ENCODE results near the gene HES6. TPM values are rescaled to one million over a fixed set of nuclear protein-coding genes. Genes with fewer than 3 reads are reported as not detected.

HES6 gene
- total RNA-seq, 2 experiments from 2014 or later = 1.5 to 1.9 TPM

- H3K4me1 Mint-ChIP-seq (ENCODE audit: low read depth) = peaks cover 52% of the 10 kb centered on the region
- no peak for TF ChIP-seq CTCF (IDR thresholded peaks at IDR 0.05)
- Histone ChIP-seq H3K9me3 (ENCODE audit: control insufficient read depth in 1 of 2, insufficient read depth in 1 of 2, low read length in 2 of 2) (no peaks in the 10 kb centered on the region), H3K36me3 (ENCODE audit: insufficient read depth, low read length) (peaks cover 5% of the 10 kb centered on the region), H3K27ac (ENCODE audit: low read depth in 1 of 2, low read length in 2 of 2) (no peak overlapping the region), H3K27me3 (ENCODE audit: control insufficient read depth in 1 of 2, insufficient read depth in 2 of 2, low read length in 2 of 2) (no peaks in the 10 kb centered on the region), H3K4me1 (ENCODE audit: insufficient read depth, low read length) (peaks cover 46% of the 10 kb centered on the region), H3K4me3 (ENCODE audit: low read length) (peak overlapping the region; percentile 97)
- intact Hi-C loops (cut with DNase I, micrococcal nuclease) = loop anchor here in 1 of 2 experiments (5.0 kb wide), 1 partner anchor 225 kb away; the partner anchor contains the start of gene SCLY
- H3K4me3 Mint-ChIP-seq = peak overlapping the region; percentile 88
- no peaks in the 10 kb centered on the region for H3K27me3 Mint-ChIP-seq
- ATAC-seq (ENCODE audit: poor library complexity) (no peak), DNase-seq (no peak)
- POLR2A ChIA-PET = interaction anchor here (0.7 kb wide), 1 partner anchor 48 kb away, joined by 3 read pairs; no protein-coding TSS in a partner anchor
- CTCF ChIA-PET = interaction anchor here (1.0 kb wide), 1 partner anchor 24 kb away, joined by 3 read pairs; no protein-coding TSS in a partner anchor
- H3K27ac Mint-ChIP-seq = peak overlapping the region; percentile 99
- no peaks in the 10 kb centered on the region for H3K9me3 Mint-ChIP-seq
- peaks cover 8% of the 10 kb centered on the region for H3K36me3 Mint-ChIP-seq (ENCODE audit: low read depth)
Measured at GRCh38 chr2:238286987-238287736, 47.3 kb upstream of the HES6 start.

GRCh38 chr2:238286551-238286950, 46.7 kb upstream of the HES6 start:
- H3K9me3 ChIP-seq (ENCODE audit: control insufficient read depth in 1 of 2, insufficient read depth in 1 of 2, low read length in 2 of 2) = no peaks in the 10 kb centered on the region
- DNase-seq = no peak
- no peak overlapping the region for H3K27ac ChIP-seq (ENCODE audit: low read depth in 1 of 2, low read length in 2 of 2)
- Mint-ChIP-seq H3K9me3 (no peaks in the 10 kb centered on the region), H3K36me3 (ENCODE audit: low read depth) (peaks cover 8% of the 10 kb centered on the region), H3K4me3 (peak overlapping the region; percentile 88), H3K27ac (peak overlapping the region; percentile 99), H3K4me1 (ENCODE audit: low read depth) (peaks cover 54% of the 10 kb centered on the region), H3K27me3 (no peaks in the 10 kb centered on the region)
- intact Hi-C loops (cut with DNase I, micrococcal nuclease) = loop anchor here in 1 of 2 experiments (5.0 kb wide), 1 partner anchor 224 kb away; the partner anchor contains the start of gene SCLY
- H3K4me1 ChIP-seq (ENCODE audit: insufficient read depth, low read length) = peaks cover 49% of the 10 kb centered on the region
- no peak for TF ChIP-seq CTCF (IDR thresholded peaks at IDR 0.05)
- no peaks in the 10 kb centered on the region for H3K27me3 ChIP-seq (ENCODE audit: control insufficient read depth in 1 of 2, insufficient read depth in 2 of 2, low read length in 2 of 2)
- H3K36me3 ChIP-seq (ENCODE audit: insufficient read depth, low read length) = peaks cover 5% of the 10 kb centered on the region
- ChIA-PET POLR2A (no interaction called here), CTCF (interaction anchor here (1.0 kb wide), 1 partner anchor 23 kb away, joined by 3 read pairs; no protein-coding TSS in a partner anchor)
- no peak for ATAC-seq (ENCODE audit: poor library complexity)
- no peak overlapping the region for H3K4me3 ChIP-seq (ENCODE audit: low read length)

DNA sequence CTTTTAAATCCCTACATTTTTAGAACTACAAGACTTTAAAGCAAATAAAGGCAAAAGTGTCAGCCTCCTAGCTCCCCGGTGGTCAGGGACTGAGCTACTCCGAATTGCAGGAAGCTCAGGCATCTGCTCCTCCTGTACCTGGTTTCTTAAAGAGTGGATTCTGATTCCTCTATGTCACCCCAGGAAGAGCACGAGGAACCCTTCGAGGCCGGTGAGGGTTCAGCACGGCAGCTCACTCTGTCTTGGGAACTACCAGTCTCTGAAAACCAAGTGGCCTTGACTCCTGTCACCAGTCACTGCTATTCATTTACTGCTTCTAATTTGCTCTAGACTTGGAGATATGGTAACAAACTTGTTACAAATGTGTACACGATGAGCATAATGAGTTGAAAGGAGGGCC, 46.3 kb upstream of the HES6 start:
- ChIA-PET POLR2A (no interaction called here), CTCF (interaction anchor here (1.0 kb wide), 1 partner anchor 23 kb away, joined by 3 read pairs; no protein-coding TSS in a partner anchor)
- intact Hi-C loops (cut with DNase I, micrococcal nuclease) = loop anchor here in 1 of 2 experiments (5.0 kb wide), 1 partner anchor 224 kb away; the partner anchor contains the start of gene SCLY
- Histone ChIP-seq H3K4me1 (ENCODE audit: insufficient read depth, low read length) (peaks cover 49% of the 10 kb centered on the region), H3K27me3 (ENCODE audit: control insufficient read depth in 1 of 2, insufficient read depth in 2 of 2, low read length in 2 of 2) (no peaks in the 10 kb centered on the region), H3K27ac (ENCODE audit: low read depth in 1 of 2, low read length in 2 of 2) (no peak overlapping the region), H3K9me3 (ENCODE audit: control insufficient read depth in 1 of 2, insufficient read depth in 1 of 2, low read length in 2 of 2) (no peaks in the 10 kb centered on the region), H3K36me3 (ENCODE audit: insufficient read depth, low read length) (peaks cover 5% of the 10 kb centered on the region), H3K4me3 (ENCODE audit: low read length) (no peak overlapping the region)
- Mint-ChIP-seq H3K36me3 (ENCODE audit: low read depth) (peaks cover 8% of the 10 kb centered on the region), H3K27ac (peak overlapping the region; percentile 99), H3K4me3 (peak overlapping the region; percentile 88), H3K9me3 (no peaks in the 10 kb centered on the region), H3K27me3 (no peaks in the 10 kb centered on the region), H3K4me1 (ENCODE audit: low read depth) (peaks cover 54% of the 10 kb centered on the region)
- TF ChIP-seq CTCF (IDR thresholded peaks at IDR 0.05) = no peak
- ATAC-seq (ENCODE audit: poor library complexity) (no peak), DNase-seq (no peak)

All from CD4-positive, alpha-beta T cell (primary cell).